H7 (cell line): Measurements from ENCODE around the gene C11orf68. TPM values are rescaled to one million over a fixed set of nuclear protein-coding genes. Genes with fewer than 3 reads are reported as not detected.
"Not testable (repeated sequence)": the region's sequence is repeated elsewhere in the genome, so short reads cannot be mapped to it uniquely, and the experiment has no call there.

Experiments
- DNase-seq: peaks from one replicate; pipeline ENCODE4 v3.0.0; 2012
- H3K27me3 ChIP-seq: 2 replicates; pipeline ENCODE4 v1.6.0; 2011; ENCODE audit warnings: mild to moderate bottlenecking, low read length; ENCODE audit not compliant: control insufficient read depth, insufficient read depth
- H3K36me3 ChIP-seq: replicated peaks from 2 replicates; pipeline ENCODE4 v1.5.1; 2011; ENCODE audit warnings: low read length; ENCODE audit not compliant: control insufficient read depth, insufficient read depth
- H3K4me3 ChIP-seq: 2 replicates; pipeline ENCODE4 v1.5.1; 2011; ENCODE audit warnings: low read depth, mild to moderate bottlenecking, control low read depth, low read length, moderate library complexity; ENCODE audit not compliant: insufficient read depth
- total RNA-seq: library from RNA; depleted of rRNA; stranded (reverse); fragments of >200 nt; shearing (Covaris generic); gene quantifications from 2 replicates; pipeline ENCODE4 v1.2.3, GENCODE V29; 2014

The C11orf68 gene
- total RNA-seq, 1 experiment from 2014 or later = 29.1 TPM

GRCh38 chr11:65895482-65895981 is 23.3 kb downstream of the C11orf68 start:
- no peak for DNase-seq
- Histone ChIP-seq H3K27me3 (peaks cover 25% of the 10 kb centered on the region), H3K36me3 (no peaks in the 10 kb centered on the region; the same call in 1 of the 2 replicates), H3K4me3 (no peak overlapping the region)

GRCh38 chr11:65894034-65894591 is 24.7 kb downstream of the C11orf68 start:
- DNase-seq = no peak
- no peak overlapping the region for H3K4me3 ChIP-seq
- H3K27me3 ChIP-seq = peaks cover 24% of the 10 kb centered on the region
- no peaks in the 10 kb centered on the region; the same call in 1 of the 2 replicates for H3K36me3 ChIP-seq

GRCh38 chr11:65892661-65893317 is 26.1 kb downstream of the C11orf68 start:
- DNase-seq = no peak
- Histone ChIP-seq H3K27me3 (peaks cover 17% of the 10 kb centered on the region), H3K36me3 (no peaks in the 10 kb centered on the region; the same call in 1 of the 2 replicates), H3K4me3 (no peak overlapping the region)

- DNase-seq, H3K36me3 ChIP-seq: not testable (repeated sequence)
- peak overlapping the region; percentile 95 for H3K4me3 ChIP-seq
Measured at GRCh38 chr11:65892137-65892540, 26.7 kb downstream of the C11orf68 start.

GRCh38 chr11:65891219-65892136 is 27.4 kb downstream of the C11orf68 start:
- peak overlapping the region; percentile 95 for H3K4me3 ChIP-seq
- DNase-seq = peak; percentile 91
- peaks cover 7% of the 10 kb centered on the region for H3K36me3 ChIP-seq
- peaks cover 17% of the 10 kb centered on the region for H3K27me3 ChIP-seq

More at GRCh38 chr11:65892137-65892540, 26.7 kb downstream of the C11orf68 start:
- H3K27me3 ChIP-seq = peaks cover 17% of the 10 kb centered on the region

GRCh38 chr11:65890324-65891218 is 28.3 kb downstream of the C11orf68 start, which contains the start of gene CCDC85B:
CCDC85B (plus strand) TSS chr11:65890673; CDS start chr11:65890784, 111 bp downstream.
- Histone ChIP-seq H3K36me3 (peaks cover 13% of the 10 kb centered on the region), H3K27me3 (peaks cover 17% of the 10 kb centered on the region), H3K4me3 (peak within 1 kb of the TSS; percentile 95)
- DNase-seq = peak; percentile 99

GRCh38 chr11:65888163-65888814 is 30.6 kb downstream of the C11orf68 start, which contains the start of gene FIBP:
FIBP (minus strand) TSS chr11:65888471; CDS start chr11:65888418, 53 bp downstream.
- H3K27me3 ChIP-seq = peaks cover 17% of the 10 kb centered on the region
- peak; percentile 100 for DNase-seq
- H3K36me3 ChIP-seq = peaks cover 32% of the 10 kb centered on the region
- peak within 1 kb of the TSS; percentile 75 for H3K4me3 ChIP-seq

- DNase-seq = no peak
- peak overlapping the region; percentile 75 for H3K4me3 ChIP-seq
- H3K36me3 ChIP-seq = peaks cover 34% of the 10 kb centered on the region
- peaks cover 17% of the 10 kb centered on the region for H3K27me3 ChIP-seq
Measured at GRCh38 chr11:65887723-65888162, 31.1 kb downstream of the C11orf68 start.

GRCh38 chr11:65886826-65887722 is 31.8 kb downstream of the C11orf68 start:
- Histone ChIP-seq H3K4me3 (peak overlapping the region; percentile 75), H3K36me3 (peaks cover 34% of the 10 kb centered on the region), H3K27me3 (peaks cover 17% of the 10 kb centered on the region)
- no peak for DNase-seq

GRCh38 chr11:65885808-65886536 is 32.9 kb downstream of the C11orf68 start:
- Histone ChIP-seq H3K27me3 (peaks cover 15% of the 10 kb centered on the region), H3K4me3 (no peak overlapping the region), H3K36me3 (peaks cover 34% of the 10 kb centered on the region)
- no peak for DNase-seq

GRCh38 chr11:65885231-65885630 is 33.6 kb downstream of the C11orf68 start:
- peaks cover 34% of the 10 kb centered on the region for H3K36me3 ChIP-seq
- no peak for DNase-seq
- no peak overlapping the region for H3K4me3 ChIP-seq
- peaks cover 12% of the 10 kb centered on the region for H3K27me3 ChIP-seq

- Histone ChIP-seq H3K4me3 (no peak overlapping the region), H3K27me3 (peaks cover 7% of the 10 kb centered on the region), H3K36me3 (peaks cover 34% of the 10 kb centered on the region)
- DNase-seq = peak; percentile 98
Measured at GRCh38 chr11:65884716-65885092, 34.2 kb downstream of the C11orf68 start.
